Measurements from ENCODE around the gene ENAM.

- TF ChIP-seq POLR2A (IDR thresholded peaks at IDR 0.05) (no peak), POLR2AphosphoS5 (IDR thresholded peaks at IDR 0.05) (no peak)
Observed at GRCh38 chr4:70657326-70657725, 28.8 kb downstream of the ENAM start.
